HL-60/S4 (cell line): Measurements from ENCODE around the gene FARP1.

ENCODE experiments used
- in situ Hi-C: fragments of 300-500 bp; cut with MboI; formaldehyde crosslinking; loops from 2 replicates; pipeline ENCODE4 v1.14.3; 2022; ENCODE audit warnings: low sequenced_read_pairs

Gene FARP1

GRCh38 chr13:98198683-98199082, 55.8 kb downstream of the FARP1 start:
- in situ Hi-C loops, result no loop called here

- in situ Hi-C loops, result no loop called here
These were observed 56.6 kb downstream of the FARP1 start for GRCh38 chr13:98199480-98199879.

GRCh38 chr13:98200211-98200878, 57.5 kb downstream of the FARP1 start:
- in situ Hi-C loops, result no loop called here

- in situ Hi-C loops, result no loop called here
These were observed 58.3 kb downstream of the FARP1 start for GRCh38 chr13:98201189-98201588.

GRCh38 chr13:98201984-98202383, 59.1 kb downstream of the FARP1 start:
- in situ Hi-C loops, result no loop called here

GRCh38 chr13:98203646-98204326, 60.9 kb downstream of the FARP1 start:
- in situ Hi-C loops, result no loop called here

GRCh38 chr13:98204546-98204945, 61.7 kb downstream of the FARP1 start:
- in situ Hi-C loops, result no loop called here

GRCh38 chr13:98206946-98207345, 64.1 kb downstream of the FARP1 start:
- in situ Hi-C loops, result no loop called here

GRCh38 chr13:98207416-98207815, 64.5 kb downstream of the FARP1 start:
- in situ Hi-C loops, result no loop called here

GRCh38 chr13:98208606-98209005, 65.7 kb downstream of the FARP1 start:
- in situ Hi-C loops, result no loop called here

GRCh38 chr13:98212763-98213162, 69.9 kb downstream of the FARP1 start:
- in situ Hi-C loops, result no loop called here

- in situ Hi-C loops, result no loop called here
These were observed 70.5 kb downstream of the FARP1 start for GRCh38 chr13:98213354-98213753.

GRCh38 chr13:98214008-98214643, 71.2 kb downstream of the FARP1 start:
- in situ Hi-C loops, result no loop called here

- in situ Hi-C loops, result no loop called here
These were observed 71.8 kb downstream of the FARP1 start for GRCh38 chr13:98214707-98215106.

GRCh38 chr13:98215508-98215907, 72.6 kb downstream of the FARP1 start:
- in situ Hi-C loops, result no loop called here

GRCh38 chr13:98216135-98216565, 73.3 kb downstream of the FARP1 start:
- in situ Hi-C loops, result no loop called here

- in situ Hi-C loops, result no loop called here
These were observed 73.9 kb downstream of the FARP1 start for GRCh38 chr13:98216711-98217285.

- in situ Hi-C loops, result no loop called here
These were observed 74.7 kb downstream of the FARP1 start for GRCh38 chr13:98217597-98217996.

- in situ Hi-C loops, result no loop called here
These were observed 76.8 kb downstream of the FARP1 start for GRCh38 chr13:98219685-98220084.

GRCh38 chr13:98220271-98220791, 77.4 kb downstream of the FARP1 start:
- in situ Hi-C loops, result no loop called here

- in situ Hi-C loops, result no loop called here
These were observed 78.3 kb downstream of the FARP1 start for GRCh38 chr13:98221234-98221633.
